HG03575 (cell line): ENCODE data around the gene DPH2.

ENCODE experiments used
- ATAC-seq: cut with Tn5 transposase; IDR thresholded peaks from one replicate; pipeline ENCODE4 v1.9.1; 2021; ENCODE audit not compliant: unreplicated experiment, insufficient number of reproducible peaks, low FRiP score; ENCODE audit errors: extremely low read depth

The DPH2 gene

GRCh38 chr1:43938892-43939587 lies 30.8 kb upstream of the DPH2 start:
- no peak for ATAC-seq

- ATAC-seq = no peak
These were observed 27.4 kb upstream of the DPH2 start for GRCh38 chr1:43942411-43942810.

GRCh38 chr1:43944860-43945259 lies 24.9 kb upstream of the DPH2 start:
- ATAC-seq = no peak

GRCh38 chr1:43945674-43946235 lies 24.1 kb upstream of the DPH2 start:
- ATAC-seq = no peak

- peak; percentile 68 for ATAC-seq
These were observed 23.4 kb upstream of the DPH2 start, which contains the start of gene IPO13 for GRCh38 chr1:43946236-43947060. TSS of gene IPO13 (plus strand) at chr1:43946950. CDS start at chr1:43947601, 651 bp downstream.

GRCh38 chr1:43947061-43947873 lies 22.5 kb upstream of the DPH2 start:
- no peak for ATAC-seq

GRCh38 chr1:43947874-43948437 lies 21.9 kb upstream of the DPH2 start:
- ATAC-seq = no peak

- no peak for ATAC-seq
These were observed 20.1 kb upstream of the DPH2 start for GRCh38 chr1:43949678-43950077.

GRCh38 chr1:43951021-43951985 lies 18.5 kb upstream of the DPH2 start:
- ATAC-seq = no peak

GRCh38 chr1:43952731-43953346 lies 17.0 kb upstream of the DPH2 start:
- no peak for ATAC-seq

GRCh38 chr1:43953361-43953760 lies 16.4 kb upstream of the DPH2 start:
- no peak for ATAC-seq

- ATAC-seq = no peak
These were observed 15.8 kb upstream of the DPH2 start for GRCh38 chr1:43954036-43954435.

- no peak for ATAC-seq
These were observed 13.6 kb upstream of the DPH2 start for GRCh38 chr1:43956234-43956633.

- no peak for ATAC-seq
These were observed 12.3 kb upstream of the DPH2 start for GRCh38 chr1:43957407-43958040.

- no peak for ATAC-seq
These were observed 11.2 kb upstream of the DPH2 start for GRCh38 chr1:43958351-43959255.

GRCh38 chr1:43960798-43961197 lies 9.0 kb upstream of the DPH2 start:
- no peak for ATAC-seq
